Activated naive CD8-positive, alpha-beta T cell (primary cell): ENCODE data around the gene SLC6A6.

Experiments
- H3K27ac Mint-ChIP-seq: one replicate; pipeline ENCODE4 v1.8.0; 2021; ENCODE audit warnings: mixed read lengths
- H3K27me3 Mint-ChIP-seq: one replicate; pipeline ENCODE4 v1.8.0; 2021; ENCODE audit warnings: mixed read lengths
- H3K36me3 Mint-ChIP-seq: one replicate; pipeline ENCODE4 v1.8.0; 2021; ENCODE audit warnings: mixed read lengths
- H3K4me1 Mint-ChIP-seq: one replicate; pipeline ENCODE4 v1.8.0; 2021; ENCODE audit warnings: low read depth, mixed read lengths
- H3K4me3 Mint-ChIP-seq: one replicate; pipeline ENCODE4 v1.8.0; 2021; ENCODE audit warnings: mild to moderate bottlenecking, mixed read lengths
- H3K9me3 Mint-ChIP-seq: one replicate; pipeline ENCODE4 v1.8.0; 2021; ENCODE audit warnings: low read depth, mixed read lengths

SLC6A6 gene

DNA sequence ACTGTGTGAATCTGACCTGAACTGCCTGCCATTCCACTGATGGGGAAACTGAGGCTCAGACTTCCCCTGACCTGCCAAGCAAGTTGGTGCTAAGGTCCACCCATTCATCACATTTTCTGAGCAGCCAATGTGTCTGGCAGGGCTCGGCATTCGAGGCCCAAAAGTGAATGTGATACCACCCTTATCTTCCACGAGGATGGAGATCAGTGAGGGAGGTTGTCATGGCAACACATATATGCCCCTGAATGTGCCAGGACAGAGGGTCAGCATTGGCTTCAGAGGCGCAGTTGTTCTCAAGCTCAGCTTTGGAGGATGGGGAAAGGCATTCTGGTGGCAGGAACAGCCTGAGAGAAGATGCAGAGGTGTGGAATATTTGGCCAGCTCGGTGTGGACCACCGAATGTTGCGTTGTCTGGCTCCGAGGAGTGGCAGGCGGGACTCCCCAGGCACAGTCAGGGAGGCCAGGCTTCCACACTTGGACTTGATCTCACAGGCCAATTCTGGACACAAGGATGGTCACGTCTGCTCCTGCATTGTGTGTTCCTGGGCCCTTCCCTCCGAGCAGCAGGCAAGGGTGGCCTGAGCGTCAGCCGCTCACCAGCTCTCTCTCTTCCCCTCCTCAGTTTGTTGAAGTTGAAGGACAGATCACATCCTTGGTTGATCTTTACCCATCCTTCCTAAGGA, 74.3 kb downstream of the SLC6A6 start:
- no peak overlapping the region for H3K27ac Mint-ChIP-seq
- peaks cover 7% of the 10 kb centered on the region for H3K36me3 Mint-ChIP-seq
- H3K4me1 Mint-ChIP-seq = no peaks in the 10 kb centered on the region
- no peaks in the 10 kb centered on the region for H3K9me3 Mint-ChIP-seq
- no peak overlapping the region for H3K4me3 Mint-ChIP-seq
- H3K27me3 Mint-ChIP-seq = no peaks in the 10 kb centered on the region

DNA sequence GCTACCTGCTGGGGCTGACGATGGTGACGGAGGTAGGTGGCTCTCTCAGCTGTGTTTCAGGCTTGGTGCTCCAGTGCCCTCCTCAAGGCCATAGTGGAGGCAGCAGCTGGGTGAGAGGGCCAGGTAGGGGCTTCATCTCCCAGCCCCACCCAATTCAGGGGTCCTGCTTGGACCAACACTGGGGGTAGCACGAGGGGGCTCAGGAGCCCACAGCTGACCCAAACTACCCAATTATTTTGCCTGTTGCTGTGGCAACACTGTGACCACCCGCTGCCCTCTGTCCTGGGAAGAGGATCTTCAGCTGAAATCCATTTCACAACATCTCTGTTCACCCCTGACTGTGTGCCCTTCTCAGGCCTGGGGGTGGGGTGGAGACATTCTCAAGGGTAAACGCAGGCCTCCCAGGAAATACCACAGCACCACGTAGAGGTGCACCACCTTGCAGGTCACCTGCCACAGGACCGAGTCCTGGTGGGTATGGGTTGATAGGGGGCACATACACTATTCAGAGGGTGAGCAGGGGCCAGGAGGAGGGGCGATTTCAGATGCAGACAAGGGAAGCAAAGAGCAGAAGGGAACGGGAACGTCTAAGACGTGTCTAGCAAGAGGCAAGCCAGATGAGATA, 75.0 kb downstream of the SLC6A6 start:
- Mint-ChIP-seq H3K27me3 (no peaks in the 10 kb centered on the region), H3K4me1 (no peaks in the 10 kb centered on the region), H3K27ac (no peak overlapping the region), H3K4me3 (no peak overlapping the region), H3K9me3 (no peaks in the 10 kb centered on the region), H3K36me3 (peaks cover 9% of the 10 kb centered on the region)

DNA sequence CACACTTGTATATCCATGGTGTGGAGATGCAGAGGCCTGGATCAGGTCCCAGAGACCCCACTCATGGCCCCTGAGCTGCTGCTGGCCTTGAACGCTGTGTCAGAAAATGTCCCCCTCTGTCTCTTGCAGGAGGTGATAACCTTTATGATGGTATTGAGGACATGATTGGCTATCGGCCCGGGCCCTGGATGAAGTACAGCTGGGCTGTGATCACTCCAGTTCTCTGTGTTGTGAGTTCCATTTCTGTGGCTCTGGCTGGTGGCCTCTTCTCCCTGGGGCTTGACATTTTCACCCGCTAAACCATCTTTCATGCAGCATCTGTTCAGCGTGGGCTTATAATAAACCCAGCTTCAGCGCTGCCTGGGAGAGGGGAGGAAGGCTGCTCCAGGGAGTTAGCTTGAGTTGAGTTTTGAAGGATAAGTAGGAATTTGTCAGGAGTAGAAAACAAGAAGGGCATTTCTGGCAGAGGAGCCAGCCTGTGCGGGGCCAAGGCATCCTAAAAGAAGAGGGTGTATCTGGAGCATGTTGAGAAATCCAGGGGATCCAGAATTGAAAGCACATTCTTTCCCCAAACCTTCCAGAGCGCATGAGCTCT, 76.6 kb downstream of the SLC6A6 start:
- no peaks in the 10 kb centered on the region for H3K4me1 Mint-ChIP-seq
- no peak overlapping the region for H3K27ac Mint-ChIP-seq
- peaks cover 7% of the 10 kb centered on the region for H3K36me3 Mint-ChIP-seq
- no peak overlapping the region for H3K4me3 Mint-ChIP-seq
- H3K9me3 Mint-ChIP-seq = no peaks in the 10 kb centered on the region
- no peaks in the 10 kb centered on the region for H3K27me3 Mint-ChIP-seq

DNA sequence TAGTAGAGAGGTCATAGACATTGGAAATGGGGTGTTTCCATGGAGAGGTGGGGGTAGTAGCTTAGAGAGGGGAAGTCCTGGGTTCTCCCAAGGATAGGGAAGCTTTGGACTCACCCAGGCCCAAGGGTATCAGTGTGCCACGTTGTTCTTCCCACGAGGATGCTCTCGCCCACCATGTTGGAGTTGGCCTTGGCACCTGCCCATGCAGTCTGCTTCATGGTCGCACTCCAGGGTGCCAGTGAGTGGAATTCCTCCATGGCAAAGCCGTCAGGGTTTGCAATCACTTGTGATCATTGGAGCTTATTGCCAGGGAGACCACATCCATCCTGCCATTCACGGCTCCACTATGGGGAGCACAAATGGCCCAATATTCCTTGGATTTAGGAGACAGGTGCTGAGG, 77.2 kb downstream of the SLC6A6 start:
- Mint-ChIP-seq H3K27me3 (no peaks in the 10 kb centered on the region), H3K27ac (no peak overlapping the region), H3K36me3 (peaks cover 7% of the 10 kb centered on the region), H3K9me3 (no peaks in the 10 kb centered on the region), H3K4me1 (no peaks in the 10 kb centered on the region), H3K4me3 (no peak overlapping the region)

DNA sequence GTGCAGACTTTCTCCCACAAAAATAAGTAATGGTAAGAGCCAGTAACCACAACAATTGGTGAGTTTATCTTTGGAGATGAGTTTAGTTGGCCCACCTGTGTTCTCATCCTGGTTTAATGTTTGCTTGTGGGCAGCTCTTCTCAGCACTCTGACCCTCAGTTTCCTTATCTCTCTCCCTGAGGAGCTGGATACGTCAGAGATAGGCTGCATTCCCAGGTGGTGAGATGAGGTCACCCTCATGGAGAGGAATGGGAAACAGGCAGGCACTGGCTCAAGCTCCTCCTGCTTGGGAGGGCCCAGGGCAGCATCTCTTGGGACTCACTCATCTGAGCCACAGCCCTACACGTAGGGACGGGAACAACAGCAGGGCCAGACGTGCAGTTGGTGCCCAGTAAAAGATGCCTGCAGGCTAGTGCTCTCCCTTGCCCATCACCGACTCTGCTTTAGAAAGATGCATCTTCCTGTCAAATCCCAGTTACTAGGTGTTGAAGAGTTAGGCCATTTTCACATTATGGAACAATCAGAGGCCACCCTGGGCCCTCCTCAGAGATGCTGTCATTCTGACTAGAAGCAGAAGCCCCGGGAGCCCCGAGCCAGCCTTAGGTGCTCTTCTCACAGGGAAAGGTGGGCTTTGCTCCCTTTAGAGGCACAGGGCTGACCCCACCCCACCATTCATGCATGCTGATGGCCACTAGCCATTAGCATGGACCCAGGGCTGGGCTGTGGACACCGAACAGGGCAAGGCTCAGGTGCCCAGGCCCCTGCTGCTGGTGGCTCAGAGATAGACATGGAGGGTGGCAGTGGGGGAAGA, 78.0 kb downstream of the SLC6A6 start:
- Mint-ChIP-seq H3K27me3 (no peaks in the 10 kb centered on the region), H3K36me3 (peaks cover 9% of the 10 kb centered on the region), H3K4me1 (no peaks in the 10 kb centered on the region), H3K9me3 (no peaks in the 10 kb centered on the region), H3K27ac (no peak overlapping the region), H3K4me3 (no peak overlapping the region)

DNA sequence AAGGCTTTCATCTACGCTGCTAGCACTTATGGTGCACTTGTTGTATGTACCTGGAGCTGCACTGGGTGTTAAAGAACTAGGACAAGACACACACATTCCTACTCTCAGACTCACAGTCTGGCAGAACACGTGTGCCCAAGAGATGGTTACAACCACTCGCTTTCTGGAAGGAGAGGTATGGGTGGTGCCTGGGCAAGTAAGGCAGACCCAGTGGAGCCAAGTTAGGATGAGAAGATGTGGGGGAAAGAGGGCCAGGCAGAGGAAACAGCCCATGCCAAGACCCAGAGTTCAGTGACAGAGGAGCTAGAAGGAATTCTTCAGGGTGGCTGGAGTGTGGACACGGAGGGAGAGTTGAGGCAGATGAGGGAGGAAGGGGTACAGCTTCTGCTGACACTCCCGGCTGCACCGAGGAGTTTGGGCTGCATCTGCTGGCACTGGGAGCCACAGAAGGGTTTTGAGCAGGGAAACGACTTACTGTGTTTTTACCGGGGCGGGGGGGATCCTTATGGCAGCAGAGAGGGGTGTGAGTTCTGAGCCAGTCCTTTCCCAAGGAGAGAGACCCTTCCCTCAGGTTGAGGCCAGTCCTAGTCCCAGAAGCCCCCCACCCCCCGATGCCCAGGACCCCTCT, 78.7 kb downstream of the SLC6A6 start:
- H3K27me3 Mint-ChIP-seq = no peaks in the 10 kb centered on the region
- peaks cover 9% of the 10 kb centered on the region for H3K36me3 Mint-ChIP-seq
- H3K4me3 Mint-ChIP-seq = no peak overlapping the region
- peak overlapping the region; percentile 22 for H3K27ac Mint-ChIP-seq
- no peaks in the 10 kb centered on the region for H3K4me1 Mint-ChIP-seq
- H3K9me3 Mint-ChIP-seq = no peaks in the 10 kb centered on the region

DNA sequence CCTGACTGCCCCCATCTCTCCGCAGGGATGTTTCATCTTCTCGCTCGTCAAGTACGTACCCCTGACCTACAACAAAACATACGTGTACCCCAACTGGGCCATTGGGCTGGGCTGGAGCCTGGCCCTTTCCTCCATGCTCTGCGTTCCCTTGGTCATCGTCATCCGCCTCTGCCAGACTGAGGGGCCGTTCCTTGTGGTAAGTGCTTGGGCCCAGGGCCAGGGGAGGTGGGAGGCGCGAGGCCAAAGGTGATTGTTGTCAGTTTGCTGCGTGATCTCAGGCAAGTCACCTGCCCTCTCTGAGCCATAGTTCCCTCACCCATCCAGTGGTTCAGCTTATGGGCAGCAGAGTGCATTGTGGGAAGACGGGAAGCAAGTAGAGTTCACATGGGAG, 79.2 kb downstream of the SLC6A6 start:
- H3K27me3 Mint-ChIP-seq = no peaks in the 10 kb centered on the region
- H3K9me3 Mint-ChIP-seq = no peaks in the 10 kb centered on the region
- peaks cover 9% of the 10 kb centered on the region for H3K36me3 Mint-ChIP-seq
- H3K4me1 Mint-ChIP-seq = no peaks in the 10 kb centered on the region
- H3K27ac Mint-ChIP-seq = no peak overlapping the region
- no peak overlapping the region for H3K4me3 Mint-ChIP-seq

DNA sequence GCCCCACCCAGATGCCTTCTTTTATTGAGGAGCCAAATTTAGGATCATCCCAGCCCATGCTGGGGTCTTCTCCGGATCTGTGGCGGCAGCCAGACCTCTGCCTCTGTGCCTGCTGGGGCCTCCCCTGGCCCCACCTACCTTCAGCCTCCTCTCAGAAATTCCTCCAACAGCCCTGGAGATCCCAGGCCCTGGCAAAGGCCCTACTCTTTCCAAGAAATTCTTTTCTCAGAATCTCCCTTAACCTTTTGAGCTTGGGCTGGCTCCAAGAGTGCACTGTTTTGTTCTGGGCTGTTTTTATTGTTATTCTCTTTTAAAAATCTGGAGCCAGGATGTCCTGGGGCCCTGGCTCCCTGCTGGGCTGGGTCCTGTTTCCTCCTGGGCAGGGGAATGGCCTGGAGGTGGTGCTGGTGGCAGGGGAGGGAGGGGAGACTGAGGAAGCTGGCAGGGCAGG, 79.9 kb downstream of the SLC6A6 start:
- H3K27me3 Mint-ChIP-seq = no peaks in the 10 kb centered on the region
- no peaks in the 10 kb centered on the region for H3K9me3 Mint-ChIP-seq
- no peak overlapping the region for H3K4me3 Mint-ChIP-seq
- H3K27ac Mint-ChIP-seq = no peak overlapping the region
- no peaks in the 10 kb centered on the region for H3K4me1 Mint-ChIP-seq
- H3K36me3 Mint-ChIP-seq = peaks cover 9% of the 10 kb centered on the region

DNA sequence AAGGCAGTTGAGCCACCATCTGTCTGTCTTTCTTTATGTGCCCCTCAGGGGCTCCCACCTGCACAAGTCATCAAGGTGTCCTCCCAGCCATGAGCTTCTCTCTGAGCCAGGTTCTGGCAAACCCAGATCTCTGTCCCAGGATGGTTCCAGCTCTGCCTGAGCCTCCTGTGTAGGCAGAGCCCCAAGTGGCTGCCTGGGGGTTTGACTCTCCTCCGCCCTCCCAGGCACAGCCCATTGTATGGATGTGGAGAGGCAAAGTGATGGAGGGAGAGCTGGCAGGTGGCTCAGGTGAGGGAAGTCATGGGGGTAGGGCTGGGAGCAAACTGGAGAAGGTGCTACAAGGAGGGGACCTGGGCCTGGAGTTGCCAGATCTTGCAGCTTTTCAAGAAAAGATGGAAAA, 80.9 kb downstream of the SLC6A6 start:
- Mint-ChIP-seq H3K27me3 (no peaks in the 10 kb centered on the region), H3K4me3 (no peak overlapping the region), H3K9me3 (no peaks in the 10 kb centered on the region), H3K36me3 (peaks cover 9% of the 10 kb centered on the region), H3K27ac (no peak overlapping the region), H3K4me1 (no peaks in the 10 kb centered on the region)

DNA sequence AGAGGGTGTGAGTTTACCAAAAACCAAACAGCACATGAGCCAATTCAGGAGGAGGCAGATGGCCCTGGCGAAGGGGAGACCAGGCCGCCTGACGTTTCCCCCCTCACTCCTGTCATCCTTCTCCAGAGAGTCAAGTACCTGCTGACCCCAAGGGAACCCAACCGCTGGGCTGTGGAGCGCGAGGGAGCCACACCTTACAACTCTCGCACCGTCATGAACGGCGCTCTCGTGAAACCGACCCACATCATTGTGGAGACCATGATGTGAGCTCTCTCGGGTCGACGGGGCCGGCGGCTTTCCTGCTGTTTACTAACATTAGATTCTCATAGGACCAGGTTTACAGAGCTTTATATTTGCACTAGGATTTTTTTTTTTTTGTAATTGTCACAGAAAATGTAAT, 82.3 kb downstream of the SLC6A6 start:
- no peaks in the 10 kb centered on the region for H3K4me1 Mint-ChIP-seq
- H3K4me3 Mint-ChIP-seq = no peak overlapping the region
- H3K9me3 Mint-ChIP-seq = no peaks in the 10 kb centered on the region
- no peaks in the 10 kb centered on the region for H3K27me3 Mint-ChIP-seq
- no peak overlapping the region for H3K27ac Mint-ChIP-seq
- H3K36me3 Mint-ChIP-seq = peaks cover 11% of the 10 kb centered on the region

DNA sequence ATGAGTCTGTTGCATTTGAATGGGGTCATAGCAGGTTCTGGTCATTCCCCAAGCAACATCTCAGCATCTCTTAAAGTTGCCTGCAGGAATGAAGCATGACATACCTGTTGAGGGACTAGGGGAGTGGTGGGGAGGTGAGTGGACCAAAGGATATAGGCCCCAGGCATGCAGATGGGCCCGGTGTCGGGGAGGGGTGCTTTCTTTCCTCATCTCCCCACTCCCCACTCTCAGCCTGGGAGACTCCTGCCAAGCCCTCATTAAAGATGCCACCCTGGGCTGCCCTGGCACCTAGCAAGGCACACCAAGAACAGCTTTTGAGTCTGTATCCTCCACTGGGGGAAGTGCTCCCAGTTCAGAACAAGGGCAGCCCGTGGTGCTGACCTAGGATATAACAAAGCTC, 83.6 kb downstream of the SLC6A6 start:
- no peak overlapping the region for H3K27ac Mint-ChIP-seq

DNA sequence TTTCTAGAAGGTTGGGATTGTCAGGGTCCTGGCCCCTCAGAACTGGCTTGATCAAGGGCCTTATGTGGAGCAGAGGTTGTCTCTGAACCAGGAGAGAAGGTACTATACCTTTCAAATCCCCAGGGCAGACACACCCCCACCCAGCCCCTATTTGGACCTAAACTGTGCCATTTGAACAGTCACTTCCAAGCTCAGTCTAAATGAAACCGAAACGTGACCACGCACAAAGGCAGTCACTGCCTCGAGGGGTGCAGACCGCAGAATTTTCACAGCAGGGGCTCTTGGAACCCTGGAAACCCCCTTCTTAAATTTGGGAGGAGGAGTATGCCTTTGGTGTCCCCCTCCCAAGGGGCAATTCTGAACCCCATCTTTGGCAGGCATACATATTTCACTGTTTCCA, 84.1 kb downstream of the SLC6A6 start:
- Mint-ChIP-seq H3K27ac (no peak overlapping the region), H3K4me3 (no peak overlapping the region), H3K9me3 (no peaks in the 10 kb centered on the region), H3K27me3 (no peaks in the 10 kb centered on the region), H3K4me1 (no peaks in the 10 kb centered on the region), H3K36me3 (peaks cover 7% of the 10 kb centered on the region)

More for the DNA sequence above, 83.6 kb downstream of the SLC6A6 start:
- no peaks in the 10 kb centered on the region for H3K4me1 Mint-ChIP-seq
- H3K9me3 Mint-ChIP-seq = no peaks in the 10 kb centered on the region
- no peaks in the 10 kb centered on the region for H3K27me3 Mint-ChIP-seq
- H3K4me3 Mint-ChIP-seq = no peak overlapping the region
- H3K36me3 Mint-ChIP-seq = peaks cover 9% of the 10 kb centered on the region

DNA sequence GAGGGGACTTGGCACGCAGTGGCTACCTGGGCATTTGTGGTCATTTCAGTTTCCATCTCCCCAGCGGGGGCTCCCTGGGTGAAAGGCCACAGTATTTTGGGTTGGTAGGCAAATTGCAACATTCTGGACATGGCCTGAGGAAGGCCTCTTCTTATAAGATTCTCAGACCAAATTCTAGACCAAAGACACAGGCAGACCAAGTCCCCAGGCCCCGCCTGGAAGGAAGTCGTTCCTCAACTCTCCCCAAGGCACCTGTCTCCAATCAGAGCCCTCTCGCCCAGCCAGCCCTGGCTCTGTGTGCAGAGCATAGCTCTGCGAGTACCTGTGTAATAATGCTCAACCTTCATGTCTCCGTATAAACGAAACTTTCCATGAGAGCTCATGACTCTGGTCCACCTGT, 84.7 kb downstream of the SLC6A6 start:
- no peak overlapping the region for H3K27ac Mint-ChIP-seq
- H3K4me3 Mint-ChIP-seq = no peak overlapping the region
- H3K36me3 Mint-ChIP-seq = peaks cover 3% of the 10 kb centered on the region
- H3K4me1 Mint-ChIP-seq = no peaks in the 10 kb centered on the region
- no peaks in the 10 kb centered on the region for H3K27me3 Mint-ChIP-seq
- no peaks in the 10 kb centered on the region for H3K9me3 Mint-ChIP-seq

DNA sequence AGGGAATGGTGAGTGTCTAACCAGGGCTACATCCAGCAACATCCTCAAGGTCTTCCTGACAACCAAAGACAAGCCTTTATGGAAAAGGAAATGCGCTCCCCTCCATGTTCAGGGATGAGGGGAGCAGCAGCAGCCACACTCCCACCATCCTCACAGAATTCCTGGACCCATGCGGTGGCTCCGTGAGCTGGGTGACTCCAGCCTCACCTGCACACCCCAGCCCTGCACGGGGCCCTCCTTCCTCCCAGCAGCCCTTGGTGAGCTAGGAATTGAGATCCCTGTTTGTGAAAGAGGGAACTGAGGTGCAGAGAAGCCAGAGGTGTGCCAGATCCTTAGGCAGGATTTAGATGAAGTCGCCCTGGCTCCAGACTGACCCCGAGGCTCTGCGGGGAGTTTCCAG, 85.4 kb downstream of the SLC6A6 start:
- no peak overlapping the region for H3K4me3 Mint-ChIP-seq
- no peak overlapping the region for H3K27ac Mint-ChIP-seq
- H3K27me3 Mint-ChIP-seq = no peaks in the 10 kb centered on the region
- peaks cover 3% of the 10 kb centered on the region for H3K36me3 Mint-ChIP-seq
- H3K4me1 Mint-ChIP-seq = no peaks in the 10 kb centered on the region
- H3K9me3 Mint-ChIP-seq = no peaks in the 10 kb centered on the region
